GM19043 (cell line): Measurements from ENCODE around the gene UBE2I.
"Not testable (repeated sequence)": the region's sequence is repeated elsewhere in the genome, so short reads cannot be mapped to it uniquely, and the experiment has no call there.

Experiments
- ATAC-seq: cut with Tn5 transposase; IDR thresholded peaks from one replicate; pipeline ENCODE4 v1.9.1; 2021; ENCODE audit warnings: low read depth; ENCODE audit not compliant: unreplicated experiment

The UBE2I gene

DNA sequence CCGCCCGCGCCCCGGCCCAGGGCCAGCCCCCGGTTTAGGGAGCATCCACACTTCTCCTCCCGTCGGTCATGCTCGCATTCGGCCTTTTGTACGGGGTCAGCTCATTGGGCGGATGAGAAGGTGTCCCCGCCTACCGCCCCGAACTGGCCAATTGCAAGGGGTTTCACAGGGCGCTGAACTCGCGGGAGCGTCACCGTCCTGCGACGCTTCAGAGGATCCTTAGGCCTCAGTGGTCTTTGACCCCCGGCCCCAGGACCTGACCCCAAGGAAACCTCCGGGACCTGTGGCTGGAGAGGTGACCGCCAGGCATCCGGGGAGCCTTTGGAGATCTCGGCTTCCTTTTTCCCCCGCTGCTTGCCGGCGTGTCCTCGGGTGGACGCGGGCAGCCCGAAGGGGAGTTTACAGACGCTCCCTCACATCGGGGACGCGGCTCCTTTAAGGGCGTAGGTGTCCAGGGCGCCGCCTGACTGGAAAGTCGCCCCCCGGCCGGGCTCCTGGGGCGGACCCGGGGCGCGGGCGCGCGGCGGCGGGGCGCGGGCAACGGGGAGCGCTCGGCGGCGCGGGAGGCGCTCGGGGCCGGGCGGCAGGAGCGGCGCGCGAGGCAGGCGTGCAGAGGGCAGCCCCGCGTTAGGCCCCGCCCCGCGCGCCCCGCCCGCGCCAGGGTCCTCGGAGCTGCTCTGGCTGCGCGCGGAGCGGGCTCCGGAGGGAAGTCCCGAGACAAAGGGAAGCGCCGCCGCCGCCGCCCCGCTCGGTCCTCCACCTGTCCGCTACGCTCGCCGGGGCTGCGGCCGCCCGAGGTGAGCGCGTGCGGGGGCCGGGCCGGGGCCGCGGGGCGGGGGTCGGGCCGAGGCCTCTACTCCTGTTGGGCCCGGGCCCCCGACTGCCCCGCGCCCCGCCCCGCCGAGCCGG is at the start of gene UBE2I:
UBE2I (plus strand) TSS at position 660 of the 909 bp plus-strand sequence. CDS start 4,395 bp downstream, outside the sequence.
- ATAC-seq, result no peak

DNA sequence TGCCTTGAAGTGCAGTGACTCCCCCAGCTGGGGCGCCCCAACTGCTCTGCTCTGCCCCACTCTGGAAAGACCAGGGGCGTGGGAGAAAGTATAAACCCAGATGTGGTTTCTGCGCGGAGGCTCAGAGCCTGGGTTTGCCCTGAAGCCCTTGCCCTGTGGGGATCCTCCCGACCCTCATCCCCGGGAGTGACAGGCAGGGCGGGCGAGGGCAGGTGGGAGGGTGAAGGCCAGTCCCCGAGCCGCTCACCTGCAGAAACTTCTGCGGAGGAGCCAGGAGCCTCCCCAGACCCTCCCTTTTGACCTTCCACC is 49.7 kb upstream of the UBE2I start:
- ATAC-seq, result no peak

DNA sequence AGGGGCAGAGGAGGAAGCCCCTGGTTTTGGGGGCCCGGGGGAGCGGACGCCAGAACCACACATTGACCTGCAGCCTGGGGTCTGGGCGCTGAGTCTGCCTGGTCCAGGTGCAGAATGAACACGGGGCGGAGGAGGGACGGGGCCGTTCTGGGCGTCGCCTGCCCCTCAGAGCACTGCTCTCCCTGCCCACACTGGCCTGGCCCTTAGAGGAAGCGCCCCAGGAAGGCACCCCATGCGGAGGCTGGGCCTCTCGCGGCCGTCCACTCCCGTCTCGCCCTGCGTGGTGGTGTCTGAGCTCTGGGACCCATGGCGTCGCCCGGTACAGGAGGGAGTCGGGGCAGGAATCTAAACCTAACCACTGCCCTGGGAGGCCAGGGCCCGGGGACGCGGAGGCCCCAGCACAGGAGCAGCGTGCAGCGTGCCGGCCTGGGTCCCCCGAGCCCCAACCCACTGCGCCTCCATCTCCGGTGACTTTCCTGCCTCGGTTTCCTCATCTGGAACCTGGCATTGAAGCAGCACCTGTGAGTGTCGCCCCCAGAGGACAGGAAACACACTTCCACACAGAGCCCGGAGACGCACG is 49.2 kb upstream of the UBE2I start:
- no peak for ATAC-seq

DNA sequence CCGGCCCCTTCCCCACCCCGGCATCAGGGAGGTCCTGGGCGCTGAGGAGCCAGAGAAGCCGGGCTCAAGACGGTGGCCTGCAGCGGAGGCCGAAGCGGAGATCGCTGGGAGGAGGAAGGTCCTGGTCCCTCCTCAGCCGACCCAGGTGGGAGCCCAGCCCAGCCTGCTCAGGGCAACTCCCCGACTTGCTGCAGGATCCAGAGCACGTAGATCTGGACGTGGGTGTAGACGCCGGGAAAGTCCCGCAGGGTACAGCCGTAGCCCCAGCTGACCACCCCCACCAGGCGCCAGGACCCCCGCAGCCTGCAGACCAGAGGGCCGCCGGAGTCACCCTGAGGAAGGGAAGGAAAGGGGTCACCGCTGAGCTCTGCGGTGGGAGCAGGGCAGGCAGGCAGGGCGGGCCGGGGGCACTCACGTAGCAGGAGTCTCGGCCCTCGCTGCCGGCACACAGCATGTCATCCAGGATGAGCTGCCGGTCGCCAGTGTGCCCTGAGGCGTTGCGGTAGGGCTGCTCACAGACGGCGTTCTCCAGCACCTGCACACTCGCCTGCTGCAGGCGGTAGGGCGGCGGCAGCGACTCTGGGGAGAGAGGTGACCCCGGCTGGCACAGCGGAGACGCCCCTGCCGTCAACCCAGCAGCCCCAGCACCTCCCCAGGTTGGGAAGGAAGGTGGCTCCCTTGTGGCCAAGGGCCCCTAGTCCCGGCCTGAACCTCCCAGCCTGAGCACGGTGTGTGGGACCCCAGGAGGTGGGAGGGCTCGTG is 48.1 kb upstream of the UBE2I start:
- no peak for ATAC-seq

DNA sequence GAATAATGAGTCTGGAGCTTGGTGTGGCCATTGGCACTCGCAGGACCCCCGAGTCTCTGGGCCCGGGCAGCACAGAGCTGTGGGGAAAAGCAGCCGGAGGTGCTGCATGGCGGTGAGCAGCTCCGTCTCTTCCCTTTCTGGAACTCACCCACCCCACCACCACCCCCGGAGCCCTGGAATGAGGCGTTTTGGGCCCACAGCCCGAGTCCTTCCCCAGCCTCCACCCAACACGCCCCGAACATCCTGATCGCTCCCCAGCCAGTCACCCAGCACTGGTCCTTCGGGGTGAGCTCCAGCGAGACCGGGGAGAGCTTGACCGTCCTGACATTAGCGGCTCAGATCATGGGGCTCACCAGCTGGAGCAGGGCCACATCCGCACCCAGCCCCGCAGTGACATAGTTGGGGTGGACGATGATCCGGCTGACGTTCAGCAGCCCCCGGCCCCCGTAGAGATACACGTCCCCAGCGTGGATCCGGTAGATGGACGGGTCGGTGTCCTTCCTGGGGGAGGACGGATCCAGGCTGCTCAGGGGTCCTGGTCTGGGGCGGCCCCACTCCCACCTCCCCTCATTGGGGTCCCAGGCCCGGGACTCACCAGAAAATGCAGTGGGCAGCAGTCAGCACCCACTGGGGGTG is 47.1 kb upstream of the UBE2I start:
- ATAC-seq, result no peak

DNA sequence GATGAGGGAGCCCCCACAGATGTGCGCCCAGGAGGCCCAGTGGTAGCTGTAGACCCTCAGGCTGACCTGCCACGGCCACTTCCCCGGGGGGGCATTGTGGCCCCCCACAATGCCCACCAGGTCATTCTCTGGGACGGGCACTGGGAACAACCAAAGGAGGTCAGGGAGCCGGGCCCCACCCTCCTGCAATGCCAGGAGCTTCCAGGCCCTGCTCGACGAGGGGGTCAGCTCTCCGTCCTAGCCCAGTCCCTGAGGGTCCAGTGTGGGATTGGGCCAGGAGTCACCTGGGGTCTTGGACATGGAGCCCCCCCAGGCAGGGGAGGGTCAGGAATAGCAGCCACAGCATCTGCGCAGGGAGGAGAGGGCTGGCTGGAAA is 46.6 kb upstream of the UBE2I start:
- ATAC-seq, result no peak

DNA sequence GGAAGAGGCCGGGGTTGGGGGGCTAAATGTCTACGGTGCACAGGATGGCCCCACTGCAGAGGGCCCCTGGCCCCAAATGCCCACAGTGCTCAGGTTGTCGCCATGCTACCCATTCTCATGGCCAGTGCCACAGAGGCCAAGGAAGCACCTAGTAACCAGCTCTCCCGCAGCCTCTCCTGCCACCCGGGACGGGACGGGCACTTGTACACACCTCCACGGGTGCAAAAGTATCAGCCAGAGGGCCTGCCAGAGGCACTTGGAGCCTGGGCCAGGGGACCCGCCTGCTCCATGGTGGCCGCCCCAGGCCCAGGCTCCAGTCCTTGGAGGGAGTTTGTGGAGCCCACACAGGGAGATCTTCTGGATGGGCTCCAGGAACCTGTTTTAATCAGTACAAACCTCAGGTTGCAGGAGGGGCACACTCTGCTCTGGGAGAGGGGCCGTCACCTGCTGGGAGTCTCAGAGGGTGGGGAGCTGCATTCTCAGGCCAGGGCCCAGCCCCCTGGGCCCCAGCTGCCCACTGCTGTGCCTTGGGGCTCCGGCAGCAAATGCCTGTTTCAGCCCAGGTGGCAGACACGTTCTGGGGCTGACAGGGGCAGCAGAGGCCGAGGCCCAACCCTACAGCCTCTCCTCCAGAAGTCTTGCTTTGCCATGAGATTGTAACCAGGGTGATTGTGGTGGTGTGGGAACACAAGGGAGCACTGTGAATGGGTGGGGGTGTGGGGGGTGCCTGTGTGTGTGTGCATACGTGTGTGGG is 45.7 kb upstream of the UBE2I start:
- no peak for ATAC-seq

DNA sequence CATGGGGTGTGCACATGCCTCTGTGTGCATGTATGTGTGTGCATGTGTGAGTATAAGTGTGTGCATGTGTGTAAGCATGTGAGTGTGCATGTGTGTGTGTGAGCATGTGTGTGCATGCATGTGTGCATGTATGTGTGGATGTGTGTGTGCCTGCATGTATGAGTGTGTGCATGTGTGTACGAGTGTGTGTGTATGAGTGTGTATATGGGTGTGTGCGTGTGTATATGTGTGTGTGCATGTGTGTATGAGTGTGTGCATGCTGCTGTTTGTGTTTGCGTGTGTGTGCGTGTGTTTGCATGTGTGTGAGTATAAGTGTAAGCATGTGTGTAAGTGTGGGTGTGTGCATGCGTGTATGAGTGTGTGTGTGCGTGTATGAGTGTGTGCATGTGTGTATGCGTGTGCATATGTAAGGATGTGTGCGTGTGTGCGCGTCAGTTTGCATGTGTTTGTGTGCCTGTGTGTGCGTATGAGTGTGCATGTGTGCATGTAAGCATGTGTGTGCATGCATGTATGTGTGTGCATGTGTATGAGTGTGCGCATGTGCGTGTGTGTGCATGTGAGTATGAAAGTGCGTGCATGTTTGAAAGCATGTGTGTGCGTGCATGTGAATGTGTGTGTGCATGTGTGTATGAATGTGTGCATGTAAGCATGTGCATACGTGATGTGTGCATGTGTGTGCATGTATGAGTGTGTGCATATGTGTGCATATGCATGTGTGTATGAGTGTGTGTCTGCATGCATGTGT is 44.9 kb upstream of the UBE2I start:
- ATAC-seq, result no peak

DNA sequence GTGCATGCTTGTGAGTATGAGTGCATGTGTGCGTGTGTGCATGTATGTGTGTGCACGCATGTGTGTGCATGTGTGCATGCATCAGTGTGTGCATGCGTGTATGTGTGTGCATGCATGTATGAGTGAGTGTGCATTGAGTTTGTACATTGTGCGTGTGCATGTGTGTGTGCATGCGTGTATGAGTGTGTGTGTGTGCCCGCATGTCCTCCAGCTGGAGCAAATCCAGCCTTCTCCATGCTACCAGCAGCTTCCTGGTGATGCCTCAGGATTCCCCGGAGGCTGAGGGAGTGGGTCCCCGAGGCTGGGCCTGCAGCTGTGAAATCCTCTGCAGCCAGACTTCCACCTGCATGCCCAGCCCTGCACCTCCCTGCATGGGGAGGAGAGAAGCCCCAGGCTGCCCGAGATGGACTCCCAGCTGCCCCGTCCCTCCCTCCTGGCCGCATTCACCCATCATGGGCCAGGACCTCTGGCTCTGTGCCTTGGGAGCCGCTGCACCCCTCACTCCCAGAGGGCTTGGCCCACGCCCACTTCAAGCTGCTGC is 44.3 kb upstream of the UBE2I start:
- ATAC-seq, result no peak

DNA sequence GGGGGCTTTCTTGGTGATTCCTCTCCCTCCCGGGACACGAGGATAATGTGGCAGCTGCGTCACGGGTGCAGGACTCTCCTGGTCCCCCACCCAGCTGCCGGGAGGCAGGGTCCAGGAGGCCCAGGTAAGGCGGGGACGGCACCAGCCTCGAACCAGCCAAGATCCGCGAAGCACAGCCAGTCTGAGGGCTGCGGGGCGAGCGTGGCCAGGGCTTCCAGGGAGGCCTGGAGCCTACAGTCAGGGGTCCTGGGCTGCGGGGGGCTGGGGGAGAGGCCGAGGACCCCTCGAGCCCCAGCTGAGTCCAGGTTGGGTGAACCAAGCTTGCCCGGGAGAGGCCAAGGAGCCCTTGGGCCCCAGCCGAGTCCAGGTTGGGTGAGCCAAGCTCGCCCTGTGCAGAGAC is 43.6 kb upstream of the UBE2I start:
- ATAC-seq, result no peak

DNA sequence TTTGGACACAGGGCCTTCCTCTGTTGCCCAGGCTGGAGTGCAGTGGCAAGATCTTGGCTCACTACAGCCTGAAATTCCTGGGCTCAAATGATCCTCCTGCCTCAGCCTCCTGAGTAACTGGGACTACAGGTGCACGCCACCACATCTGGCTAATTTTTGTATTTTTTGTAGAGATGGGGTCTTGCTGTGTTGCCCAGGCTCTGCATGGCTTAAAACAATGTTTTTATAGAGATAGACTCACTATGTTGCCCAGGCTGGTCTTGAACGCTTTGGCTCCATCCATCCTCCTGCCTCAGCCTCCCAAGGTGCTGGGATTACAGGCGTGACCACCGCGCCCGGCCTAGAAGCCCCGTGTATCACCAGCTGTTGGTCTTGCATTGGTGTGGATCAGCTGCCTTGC is 40.0 kb upstream of the UBE2I start:
- not testable (repeated sequence) for ATAC-seq

DNA sequence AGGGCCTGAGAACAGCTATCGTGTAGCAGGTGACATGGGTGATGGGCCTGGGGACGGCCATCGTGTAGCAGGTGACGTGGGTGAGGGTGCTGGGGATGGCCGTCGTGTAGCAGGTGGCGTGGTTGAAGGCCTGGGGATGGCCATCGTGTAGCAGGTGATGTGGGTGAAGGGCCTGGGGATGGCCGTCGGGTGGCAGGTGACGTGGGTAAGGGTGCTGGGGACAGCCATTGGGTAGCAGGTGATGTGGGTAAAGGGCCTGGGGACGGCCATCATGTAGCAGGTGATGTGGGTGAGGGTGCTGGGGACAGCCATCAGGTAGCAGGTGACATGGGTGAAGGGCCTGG is 38.1 kb upstream of the UBE2I start:
- no peak for ATAC-seq

DNA sequence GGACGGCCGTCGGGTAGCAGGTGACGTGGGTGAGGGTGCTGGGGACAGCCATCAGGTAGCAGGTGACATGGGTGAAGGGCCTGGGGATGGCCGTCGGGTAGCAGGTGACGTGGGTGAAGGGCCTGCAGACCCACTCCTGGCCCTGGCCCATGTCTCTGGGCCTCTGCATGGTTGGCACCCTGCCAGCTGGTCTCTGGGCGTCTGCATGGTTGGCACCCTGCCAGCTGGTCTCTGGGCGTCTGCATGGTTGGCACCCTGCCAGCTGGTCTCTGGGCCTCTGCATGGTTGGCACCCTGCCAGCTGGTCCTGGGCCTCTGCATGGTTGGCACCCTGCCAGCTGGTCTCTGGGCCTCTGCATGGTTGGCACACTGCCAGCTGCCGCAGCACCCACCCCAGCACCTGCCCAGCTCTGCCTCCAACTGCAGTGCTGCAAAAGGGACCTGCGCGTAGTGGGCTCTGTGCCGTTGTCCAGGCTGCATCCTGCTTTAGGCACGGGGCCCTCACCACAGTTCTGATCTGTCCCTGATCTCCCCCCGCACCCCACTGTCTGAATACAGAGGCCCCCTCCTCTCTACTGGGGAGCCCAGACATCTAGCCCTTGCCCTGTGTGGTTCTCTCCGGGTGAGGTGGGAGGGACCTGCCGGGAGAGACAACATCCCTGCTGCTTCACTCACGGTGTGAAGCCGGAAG is 37.6 kb upstream of the UBE2I start:
- not testable (repeated sequence) for ATAC-seq

DNA sequence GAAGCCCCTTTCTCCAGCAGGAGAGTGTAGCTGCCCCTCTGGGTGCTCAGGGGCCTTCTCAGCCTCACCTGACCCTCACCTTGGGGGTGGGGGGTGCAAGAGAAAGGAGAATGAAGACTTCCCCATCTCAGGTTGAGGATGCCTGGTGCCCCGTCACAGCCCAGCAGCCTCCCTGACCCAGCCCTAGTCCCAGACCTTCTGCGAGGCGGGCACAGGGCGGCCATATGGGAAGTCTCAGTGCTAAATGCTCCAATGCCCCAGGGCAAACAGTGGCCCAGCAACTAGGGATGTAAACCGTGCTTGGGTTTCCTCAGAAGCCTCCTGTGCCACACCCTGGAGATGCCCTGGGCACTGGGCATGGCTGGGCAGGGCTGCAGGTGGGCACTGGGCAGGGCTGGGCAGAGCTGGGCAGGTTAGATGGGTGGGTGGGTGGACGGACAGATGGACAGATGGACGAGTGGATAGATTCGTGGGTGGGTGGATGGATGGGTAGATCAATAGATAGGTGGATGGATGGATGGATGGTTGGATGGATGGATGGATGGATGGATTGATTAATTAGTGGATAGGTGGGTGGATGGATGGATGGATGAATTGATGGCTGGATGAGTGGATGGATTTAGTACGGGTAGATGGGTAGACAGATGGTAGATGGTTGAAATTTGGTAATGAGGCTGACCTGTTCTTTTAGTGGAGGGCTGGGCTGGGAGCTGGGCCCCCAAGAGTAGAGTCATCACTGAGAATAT is 36.8 kb upstream of the UBE2I start:
- ATAC-seq, result no peak

DNA sequence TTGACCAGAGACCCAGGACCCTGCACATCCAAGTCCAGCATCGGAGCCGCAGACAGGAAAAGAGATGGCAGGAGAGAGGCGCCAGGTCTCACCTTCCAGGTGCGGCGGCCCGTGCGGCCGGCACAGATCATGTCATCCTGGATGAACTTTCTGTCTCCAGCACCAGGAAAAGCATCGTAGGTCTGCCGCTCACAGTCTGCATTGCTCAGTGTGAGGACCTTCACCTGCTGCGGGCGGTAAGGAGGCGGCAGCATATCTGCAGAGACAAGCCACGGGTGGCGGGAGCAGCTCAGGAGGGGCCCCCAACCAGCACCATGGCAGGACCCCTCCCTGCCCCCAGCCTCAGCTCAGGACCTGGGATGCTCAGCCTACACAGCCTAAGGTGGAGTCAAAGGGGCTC is 35.6 kb upstream of the UBE2I start:
- no peak for ATAC-seq

DNA sequence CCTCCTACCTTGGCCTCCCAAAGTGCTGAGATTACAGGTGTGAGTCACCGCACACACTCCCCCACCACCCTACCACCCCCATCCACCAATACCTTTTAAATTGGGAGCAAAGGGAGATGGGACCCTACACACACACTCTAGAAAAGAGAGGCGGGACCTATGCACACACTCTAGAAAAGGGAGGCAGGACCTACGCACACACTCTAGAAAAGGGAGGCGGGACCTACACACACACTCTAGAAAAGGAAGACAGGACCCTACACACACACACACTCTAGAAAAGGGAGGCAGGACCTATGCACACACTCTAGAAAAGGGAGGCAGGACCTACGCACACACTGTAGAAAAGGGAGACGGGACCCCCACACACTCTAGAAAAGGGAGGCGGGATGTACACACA is 34.7 kb upstream of the UBE2I start:
- ATAC-seq, result no peak

DNA sequence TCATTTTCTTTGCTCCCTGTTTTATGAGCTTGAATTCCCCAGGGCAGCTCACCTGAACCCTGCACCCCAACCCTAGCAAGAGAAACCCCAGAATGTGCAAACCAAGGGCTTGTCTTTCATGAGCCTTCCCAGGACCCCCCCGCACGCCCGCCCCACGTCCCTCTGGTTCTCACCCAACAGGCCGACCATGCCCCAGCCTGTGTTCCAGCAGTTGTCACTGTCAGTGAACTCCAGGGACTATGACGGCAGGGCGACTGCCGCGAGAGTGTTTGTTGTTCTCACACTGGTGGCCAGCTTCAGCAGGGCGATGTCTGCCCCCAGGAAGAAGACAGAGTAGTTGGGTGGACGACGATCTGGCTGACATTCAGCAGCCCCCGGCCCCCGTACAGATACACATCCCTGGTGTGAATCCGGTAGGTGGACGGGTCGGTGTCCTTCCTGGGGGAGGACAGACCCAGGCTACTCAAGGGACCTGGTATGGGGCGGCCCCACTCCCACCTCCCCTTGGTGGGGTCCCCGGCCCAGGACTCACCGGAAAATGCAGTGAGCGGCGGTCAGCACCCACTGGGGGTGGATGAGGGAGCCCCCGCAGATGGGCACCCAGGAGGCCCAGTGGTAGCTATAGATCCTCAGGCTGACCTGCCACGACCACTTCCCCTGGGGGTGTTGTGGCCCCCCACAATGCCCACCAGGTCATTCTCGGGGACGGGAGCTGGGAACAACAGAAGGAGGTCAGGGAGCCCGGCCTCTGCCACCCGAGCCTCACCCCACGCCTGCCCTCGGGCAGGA is 33.5 kb upstream of the UBE2I start:
- ATAC-seq, result no peak

DNA sequence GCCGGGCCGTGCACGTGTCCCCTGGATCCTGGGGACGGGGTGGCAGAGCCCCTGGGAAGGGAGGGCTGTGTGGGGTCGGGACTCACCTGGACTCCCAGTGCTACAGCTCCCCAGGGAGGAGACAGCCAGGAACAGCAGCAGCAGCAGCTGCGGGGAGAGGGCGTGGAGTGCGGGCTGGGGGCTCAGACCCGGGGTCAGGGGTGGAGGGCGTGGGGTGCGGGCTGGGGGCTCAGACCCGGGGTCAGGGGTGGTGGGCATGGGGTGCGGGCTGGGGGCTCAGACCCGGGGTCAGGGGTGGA is 32.9 kb upstream of the UBE2I start:
- no peak for ATAC-seq
